Kidney (tissue), 14 donors: Measurements from ENCODE around the gene TLCD4. TPM values are rescaled to one million over a fixed set of nuclear protein-coding genes. Genes with fewer than 3 reads are reported as not detected.

ENCODE experiments used
- DNase-seq, 5 donors: peaks; one replicate each; pipeline ENCODE4 v3.0.0-alpha.2; 2013 to 2020
- FAIRE-seq: peaks from 2 replicates; lab custom pipeline; 2012; peaks lifted over from hg19 to GRCh38; lab: Jason Lieb, UNC
- H3K27ac ChIP-seq, 2 donors: one replicate each; pipeline ENCODE4 v1.7.0; 2013; ENCODE audit warnings: low read depth in 2 of 2, low read length in 2 of 2, inconsistent platforms in 1 of 2
- H3K27me3 ChIP-seq: one replicate; pipeline ENCODE4 v1.7.1; 2013; ENCODE audit warnings: low read length, inconsistent platforms; ENCODE audit not compliant: control insufficient read depth, insufficient read depth
- H3K36me3 ChIP-seq, 3 donors: one replicate each; pipeline versions ENCODE4 v1.7.0 to v1.7.1; 2013; ENCODE audit warnings: low read length in 3 of 3, control low read depth in 1 of 3, inconsistent platforms in 1 of 3; ENCODE audit not compliant: insufficient read depth in 3 of 3, control insufficient read depth in 2 of 3
- H3K4me1 ChIP-seq, 3 donors: one replicate each; pipeline versions ENCODE4 v1.7.0 to v1.7.1; 2013; ENCODE audit warnings: low read length in 3 of 3, inconsistent platforms in 1 of 3, low read depth in 1 of 3; ENCODE audit not compliant: control insufficient read depth in 2 of 3, insufficient read depth in 2 of 3
- H3K4me3 ChIP-seq, 3 donors: one replicate each; pipeline versions ENCODE4 v1.7.0 to v1.8.1; 2013; ENCODE audit warnings: low read length in 3 of 3, control low read depth in 1 of 3, inconsistent platforms in 1 of 3
- H3K9ac ChIP-seq, 3 donors: one replicate each; pipeline versions ENCODE4 v1.7.0 to v1.7.1; 2013; ENCODE audit warnings: low read length in 3 of 3, control low read depth in 1 of 3, inconsistent platforms in 1 of 3
- H3K9me3 ChIP-seq, 3 donors: one replicate each; pipeline versions ENCODE4 v1.7.0 to v1.7.1; 2013; ENCODE audit warnings: low read length in 3 of 3, control low read depth in 1 of 3, inconsistent platforms in 1 of 3; ENCODE audit not compliant: control insufficient read depth in 2 of 3, insufficient read depth in 1 of 3
- intact Hi-C: fragments of 100-400 bp; cut with DNase I; formaldehyde crosslinking; loops from one replicate; pipeline ENCODE4 v1.11.1; 2022
- polyA plus RNA-seq: library from polyadenylated mRNA; stranded (reverse); fragments of 350-450 nt; fragmentation: Illumina TruSeq; extraction: RNeasy Lipid Tissue Mini Kit (QIAGEN cat#74804); gene quantifications from one replicate; pipeline ENCODE4 v1.2.3, GENCODE V29; 2014; ENCODE audit warnings: low read depth, low replicate concordance; ENCODE audit not compliant: insufficient read depth
- total RNA-seq: library from RNA; stranded (reverse); fragmentation: NEBNext Ultra II Directional; extraction: Animal tissue kit (Norgen Biotek cat#: 25700); gene quantifications from one replicate; pipeline ENCODE4 v1.2.1, GENCODE V29; 2021
- TF ChIP-seq, protein P1 (sequence below): IDR thresholded peaks from 3 replicates; pipeline ENCODE4 v1.5.1; 2012; ENCODE audit warnings: mild to moderate bottlenecking, moderate library complexity, borderline replicate concordance; ENCODE audit not compliant: insufficient read depth; ENCODE audit errors: extremely low read depth
- donor health status: control.
- donor health status: control.
- donor health status: control.
- donor health status: control.
- donor health status: control.
- donor health status: DM: yes; HTN: yes; CAD: no.
- donor health status: Normal renal cell carcinoma (clear cell type).

Gene TLCD4
- total and polyA plus RNA-seq, 2 donors from 2014 or later: 2.4 to 7.1 TPM

DNA sequence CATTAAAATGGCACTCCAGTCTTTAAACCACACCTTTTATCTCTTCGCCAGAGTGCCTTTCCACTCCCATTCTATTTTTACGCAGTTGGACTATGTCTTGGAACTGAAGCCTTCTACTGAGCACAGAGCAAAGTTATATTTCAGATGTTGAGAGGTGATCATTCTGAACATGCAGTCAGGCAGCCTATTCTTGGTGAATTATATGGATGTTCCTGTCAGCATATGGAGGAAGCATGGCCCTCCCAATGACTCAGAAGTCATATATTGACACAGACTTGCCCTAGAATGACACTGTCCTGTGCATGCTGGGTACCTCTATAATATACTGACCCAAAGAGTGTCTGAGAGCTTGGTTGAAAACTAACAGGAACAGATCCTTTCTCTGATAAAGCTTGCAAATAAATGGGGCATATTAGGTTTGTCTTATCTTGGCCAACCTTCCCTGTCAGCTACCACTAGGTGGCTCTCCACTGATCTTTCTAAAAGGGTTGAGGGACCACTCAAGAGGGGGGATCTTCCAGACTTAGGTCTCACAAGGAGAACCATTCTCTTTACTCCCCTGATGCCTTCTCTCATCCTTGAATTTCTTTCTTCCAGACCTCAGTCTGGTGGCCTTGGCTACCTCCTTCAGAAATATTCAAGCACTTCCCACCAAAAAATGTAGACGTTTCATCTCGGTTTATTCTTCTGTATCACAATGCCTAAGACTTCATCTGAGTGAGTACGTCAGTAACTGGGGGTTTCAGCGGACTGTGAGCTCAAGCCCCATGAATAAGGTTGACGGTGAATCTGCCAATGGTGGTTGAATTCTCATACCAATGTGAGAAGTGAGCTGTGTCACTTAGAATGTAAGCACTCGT, 32.6 kb upstream of the TLCD4 start:
- no peak overlapping the region for H3K27ac ChIP-seq
- H3K4me3 ChIP-seq: no peak overlapping the region
- intact Hi-C loops: no loop called here
- TF ChIP-seq, protein P1, sequence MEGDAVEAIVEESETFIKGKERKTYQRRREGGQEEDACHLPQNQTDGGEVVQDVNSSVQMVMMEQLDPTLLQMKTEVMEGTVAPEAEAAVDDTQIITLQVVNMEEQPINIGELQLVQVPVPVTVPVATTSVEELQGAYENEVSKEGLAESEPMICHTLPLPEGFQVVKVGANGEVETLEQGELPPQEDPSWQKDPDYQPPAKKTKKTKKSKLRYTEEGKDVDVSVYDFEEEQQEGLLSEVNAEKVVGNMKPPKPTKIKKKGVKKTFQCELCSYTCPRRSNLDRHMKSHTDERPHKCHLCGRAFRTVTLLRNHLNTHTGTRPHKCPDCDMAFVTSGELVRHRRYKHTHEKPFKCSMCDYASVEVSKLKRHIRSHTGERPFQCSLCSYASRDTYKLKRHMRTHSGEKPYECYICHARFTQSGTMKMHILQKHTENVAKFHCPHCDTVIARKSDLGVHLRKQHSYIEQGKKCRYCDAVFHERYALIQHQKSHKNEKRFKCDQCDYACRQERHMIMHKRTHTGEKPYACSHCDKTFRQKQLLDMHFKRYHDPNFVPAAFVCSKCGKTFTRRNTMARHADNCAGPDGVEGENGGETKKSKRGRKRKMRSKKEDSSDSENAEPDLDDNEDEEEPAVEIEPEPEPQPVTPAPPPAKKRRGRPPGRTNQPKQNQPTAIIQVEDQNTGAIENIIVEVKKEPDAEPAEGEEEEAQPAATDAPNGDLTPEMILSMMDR: peak; percentile 69
- FAIRE-seq: no peak
- peaks cover 0 to 3% (median 0%) of the 10 kb centered on the region in 3 donors for H3K4me1 ChIP-seq
- no peaks in the 10 kb centered on the region for H3K9me3 ChIP-seq
- H3K36me3 ChIP-seq: no peaks in the 10 kb centered on the region
- no peak overlapping the region for H3K9ac ChIP-seq
- H3K27me3 ChIP-seq: no peaks in the 10 kb centered on the region
- peak in 3 of 5 donors; percentile 15 to 69 (median 56) for DNase-seq

DNA sequence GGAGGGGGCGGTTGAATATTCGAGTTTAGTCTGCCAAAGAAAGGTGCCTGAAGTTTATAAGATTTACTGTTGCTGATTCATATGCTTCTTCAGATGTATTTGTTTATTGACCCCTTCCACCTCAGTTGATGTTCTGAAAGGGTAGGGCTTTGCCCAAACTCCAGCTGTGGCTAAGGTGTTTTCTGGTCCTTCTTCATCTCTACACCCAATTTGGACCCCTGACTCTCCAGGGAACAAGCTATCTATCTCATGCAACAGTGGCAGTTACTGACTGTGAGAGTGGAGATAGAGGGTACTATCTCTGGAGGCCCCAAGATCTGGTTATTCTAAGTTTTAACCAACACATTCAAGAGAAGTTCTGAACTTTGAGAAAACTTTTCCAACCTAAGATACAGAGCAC, 31.8 kb upstream of the TLCD4 start:
- Histone ChIP-seq H3K9ac (no peak overlapping the region), H3K36me3 (no peaks in the 10 kb centered on the region), H3K27me3 (no peaks in the 10 kb centered on the region), H3K27ac (no peak overlapping the region), H3K4me1 (peaks cover 0 to 3% (median 0%) of the 10 kb centered on the region in 3 donors), H3K9me3 (no peaks in the 10 kb centered on the region), H3K4me3 (no peak overlapping the region)
- FAIRE-seq (no peak), DNase-seq (no peak)
- intact Hi-C loops: no loop called here
- TF ChIP-seq, protein P1: no peak

DNA sequence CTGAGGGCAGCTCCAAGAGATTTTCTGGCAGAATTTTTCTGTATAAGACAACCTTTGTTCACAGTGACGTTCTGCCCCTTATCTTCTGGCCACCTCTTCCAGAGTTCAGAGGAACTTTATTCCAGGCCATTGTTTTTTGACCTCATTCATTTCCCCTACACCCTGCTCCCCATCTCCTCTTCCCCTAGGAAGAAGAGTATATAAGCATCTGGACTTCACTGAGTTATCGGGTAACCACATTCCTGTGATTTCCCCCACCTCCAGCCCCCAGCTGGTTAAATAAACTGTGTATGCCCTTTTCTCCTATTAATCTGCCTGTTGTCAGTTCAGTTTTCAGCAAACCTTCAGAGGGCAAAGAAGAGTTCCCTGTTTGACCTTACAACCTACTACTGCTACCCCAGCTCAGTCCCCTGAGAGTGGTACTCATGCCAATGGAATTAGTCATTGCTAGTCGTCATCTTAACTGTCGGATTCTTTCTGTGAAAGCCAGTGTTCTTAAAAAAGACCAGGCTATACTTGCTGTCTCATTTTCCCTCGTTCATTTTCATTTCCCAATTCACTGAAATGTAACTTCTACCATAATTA, 30.1 kb upstream of the TLCD4 start:
- peak overlapping the region in 1 of 2 donors; percentile 13 for H3K27ac ChIP-seq
- no peak overlapping the region for H3K9ac ChIP-seq
- H3K9me3 ChIP-seq: no peaks in the 10 kb centered on the region
- intact Hi-C loops: no loop called here
- DNase-seq: peak in 2 of 5 donors; percentile 12 to 27
- TF ChIP-seq, protein P1: no peak
- no peak overlapping the region for H3K4me3 ChIP-seq
- FAIRE-seq: no peak
- peaks cover 0 to 3% (median 0%) of the 10 kb centered on the region in 3 donors for H3K4me1 ChIP-seq
- no peaks in the 10 kb centered on the region for H3K27me3 ChIP-seq
- no peaks in the 10 kb centered on the region for H3K36me3 ChIP-seq
